BJ (cell line): ENCODE results near the gene SYT3. TPM values are rescaled to one million over a fixed set of nuclear protein-coding genes. Genes with fewer than 3 reads are reported as not detected.

Source experiments
- CTCF ChIA-PET: fragments of 350-600 bp; formaldehyde crosslinking; extraction: SDS; loops from one replicate; lab custom pipeline; 2021; ENCODE audit warnings: antibody characterized with exemption, inconsistent platforms; lab: Yijun Ruan, JAX
- POLR2A ChIA-PET: fragments of 300-600 bp; sonication (Branson Sonifier 250); formaldehyde crosslinking; extraction: SDS; loops from one replicate; lab custom pipeline; 2021; ENCODE audit warnings: antibody characterized with exemption; lab: Charles Lee
- DNase-seq: peaks from one replicate; pipeline ENCODE4 v3.0.0-alpha.2; 2011; ENCODE audit warnings: low read depth
- H3K27me3 ChIP-seq: 2 replicates; pipeline ENCODE4 v1.6.0; 2011; ENCODE audit warnings: low read length; ENCODE audit not compliant: control insufficient read depth, insufficient read depth
- H3K36me3 ChIP-seq: 2 replicates; pipeline ENCODE4 v1.5.1; 2011; ENCODE audit warnings: low read length; ENCODE audit not compliant: control insufficient read depth, insufficient read depth
- H3K4me3 ChIP-seq: 2 replicates; pipeline ENCODE4 v1.5.1; 2011; ENCODE audit warnings: low read depth, mild to moderate bottlenecking, control low read depth, low read length
- polyA minus RNA-seq: library from RNA; depleted of rRNA, polyadenylated mRNA; stranded (reverse); fragments of >200 nt; gene quantifications from 2 replicates; pipeline ENCODE4 v1.2.3, GENCODE V29; 2011; rRNA and poly(A)+ RNA removed
- polyA plus RNA-seq: library from polyadenylated mRNA; depleted of rRNA; stranded (reverse); fragments of >200 nt; gene quantifications from 2 replicates; pipeline ENCODE4 v1.2.3, GENCODE V29; 2011; rRNA removed
- TF ChIP-seq, protein P1 (sequence below): IDR thresholded peaks from 2 replicates; pipeline ENCODE4 v1.5.1; 2011; ENCODE audit warnings: low read depth, mild to moderate bottlenecking, control low read depth, inconsistent platforms, low read length, moderate library complexity; ENCODE audit not compliant: insufficient read depth

Gene SYT3, protein sequence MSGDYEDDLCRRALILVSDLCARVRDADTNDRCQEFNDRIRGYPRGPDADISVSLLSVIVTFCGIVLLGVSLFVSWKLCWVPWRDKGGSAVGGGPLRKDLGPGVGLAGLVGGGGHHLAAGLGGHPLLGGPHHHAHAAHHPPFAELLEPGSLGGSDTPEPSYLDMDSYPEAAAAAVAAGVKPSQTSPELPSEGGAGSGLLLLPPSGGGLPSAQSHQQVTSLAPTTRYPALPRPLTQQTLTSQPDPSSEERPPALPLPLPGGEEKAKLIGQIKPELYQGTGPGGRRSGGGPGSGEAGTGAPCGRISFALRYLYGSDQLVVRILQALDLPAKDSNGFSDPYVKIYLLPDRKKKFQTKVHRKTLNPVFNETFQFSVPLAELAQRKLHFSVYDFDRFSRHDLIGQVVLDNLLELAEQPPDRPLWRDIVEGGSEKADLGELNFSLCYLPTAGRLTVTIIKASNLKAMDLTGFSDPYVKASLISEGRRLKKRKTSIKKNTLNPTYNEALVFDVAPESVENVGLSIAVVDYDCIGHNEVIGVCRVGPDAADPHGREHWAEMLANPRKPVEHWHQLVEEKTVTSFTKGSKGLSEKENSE
- 0.11 TPM in 1 of 2 replicates, not detected in the other for polyA plus RNA-seq
- 0.10 TPM in 1 of 2 replicates, not detected in the other for polyA minus RNA-seq

DNA sequence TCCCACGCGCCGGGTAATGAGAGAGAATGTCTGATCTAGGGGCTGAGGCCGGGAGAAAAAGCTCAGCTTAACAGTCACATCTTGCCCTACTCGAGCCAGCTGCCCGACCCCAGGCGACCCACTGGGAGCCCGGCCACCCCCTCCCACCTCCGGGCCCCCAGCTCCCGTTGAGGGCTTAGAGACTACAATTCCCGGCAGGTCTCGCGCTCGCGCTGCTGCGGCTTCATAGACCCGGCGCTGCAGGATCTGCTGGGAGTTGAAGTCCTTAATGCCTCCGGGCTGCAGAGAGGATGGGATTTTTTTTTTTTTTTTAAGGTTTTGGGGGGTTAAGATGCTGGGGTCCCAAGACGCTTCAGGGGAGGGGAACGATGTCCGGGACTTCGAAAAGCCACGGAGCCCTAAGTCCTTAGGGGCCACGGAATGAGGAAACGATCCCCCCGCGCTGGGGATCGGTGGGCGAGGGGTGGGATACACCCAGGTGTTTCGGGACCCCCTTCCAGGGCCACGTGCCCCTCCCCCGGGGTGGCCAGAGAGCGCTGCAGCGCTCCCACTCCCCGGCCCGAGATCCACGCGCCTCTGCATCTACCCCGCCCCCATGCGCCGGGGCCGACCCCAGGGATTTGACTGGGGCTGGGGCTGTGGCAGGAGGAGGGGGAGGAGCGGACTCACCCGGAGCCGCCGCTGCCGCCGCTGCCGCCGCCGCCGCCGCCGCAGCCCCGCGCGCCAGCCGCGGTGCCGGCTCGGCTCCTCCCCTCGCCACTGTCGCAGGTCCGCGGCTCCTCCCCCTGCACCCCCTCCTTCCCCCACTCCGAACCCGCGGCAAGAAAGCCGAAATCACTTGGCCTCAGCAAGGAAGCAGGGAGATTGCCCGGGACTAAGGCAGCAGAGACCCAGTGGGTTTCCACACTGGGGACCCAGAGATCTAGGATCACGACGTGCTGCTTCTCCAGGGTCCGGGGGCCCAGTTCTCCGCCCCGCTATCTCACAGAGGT, at the start of gene SYT3:
Gene SYT3, minus strand, starts transcription at position 761 of the 992 bp plus-strand sequence. CDS start 2,470 bp downstream, outside the sequence.
- ChIA-PET CTCF (interaction anchor here (0.7 kb wide), 1 partner anchor 10 kb away, joined by 3 read pairs; the partner anchor contains the start of gene C19orf81), POLR2A (no interaction called here)
- peaks cover 13% of the 10 kb centered on the region for H3K27me3 ChIP-seq
- TF ChIP-seq, protein P1, sequence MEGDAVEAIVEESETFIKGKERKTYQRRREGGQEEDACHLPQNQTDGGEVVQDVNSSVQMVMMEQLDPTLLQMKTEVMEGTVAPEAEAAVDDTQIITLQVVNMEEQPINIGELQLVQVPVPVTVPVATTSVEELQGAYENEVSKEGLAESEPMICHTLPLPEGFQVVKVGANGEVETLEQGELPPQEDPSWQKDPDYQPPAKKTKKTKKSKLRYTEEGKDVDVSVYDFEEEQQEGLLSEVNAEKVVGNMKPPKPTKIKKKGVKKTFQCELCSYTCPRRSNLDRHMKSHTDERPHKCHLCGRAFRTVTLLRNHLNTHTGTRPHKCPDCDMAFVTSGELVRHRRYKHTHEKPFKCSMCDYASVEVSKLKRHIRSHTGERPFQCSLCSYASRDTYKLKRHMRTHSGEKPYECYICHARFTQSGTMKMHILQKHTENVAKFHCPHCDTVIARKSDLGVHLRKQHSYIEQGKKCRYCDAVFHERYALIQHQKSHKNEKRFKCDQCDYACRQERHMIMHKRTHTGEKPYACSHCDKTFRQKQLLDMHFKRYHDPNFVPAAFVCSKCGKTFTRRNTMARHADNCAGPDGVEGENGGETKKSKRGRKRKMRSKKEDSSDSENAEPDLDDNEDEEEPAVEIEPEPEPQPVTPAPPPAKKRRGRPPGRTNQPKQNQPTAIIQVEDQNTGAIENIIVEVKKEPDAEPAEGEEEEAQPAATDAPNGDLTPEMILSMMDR: no peak
- no peaks in the 10 kb centered on the region for H3K36me3 ChIP-seq
- no peak for DNase-seq
- peak within 1 kb of the TSS; percentile 51 for H3K4me3 ChIP-seq

DNA sequence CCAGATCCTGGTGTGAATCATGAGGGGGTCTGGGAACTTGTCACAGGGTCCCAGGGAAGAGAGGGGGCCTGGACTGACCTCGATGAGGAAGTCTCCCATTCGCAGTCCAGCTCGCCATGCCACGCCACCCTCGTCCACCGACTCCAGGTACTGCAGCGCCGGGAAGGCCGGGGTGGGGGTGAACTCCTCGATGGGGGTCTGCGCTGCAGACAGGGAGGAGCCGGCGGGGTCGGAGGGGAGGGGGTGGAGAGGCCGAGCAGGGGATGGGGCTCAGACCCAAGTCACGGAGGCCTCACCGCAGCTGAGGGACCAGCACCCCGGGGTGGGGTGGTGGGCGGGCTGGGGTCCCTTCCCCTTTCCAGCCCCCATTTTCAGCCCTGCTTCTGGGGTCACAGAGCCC, 49.1 kb upstream of the SYT3 start:
- ChIA-PET CTCF (interaction anchor here (0.7 kb wide), 1 partner anchor 14 kb away, joined by 3 read pairs; no protein-coding TSS in a partner anchor), POLR2A (no interaction called here)
- Histone ChIP-seq H3K27me3 (0 out of 2 replicates have a peak, but pooled peaks cover under 1% of the 10 kb centered on the region), H3K4me3 (no peak overlapping the region), H3K36me3 (no peaks in the 10 kb centered on the region)
- no peak for DNase-seq
- TF ChIP-seq, protein P1: no peak

DNA sequence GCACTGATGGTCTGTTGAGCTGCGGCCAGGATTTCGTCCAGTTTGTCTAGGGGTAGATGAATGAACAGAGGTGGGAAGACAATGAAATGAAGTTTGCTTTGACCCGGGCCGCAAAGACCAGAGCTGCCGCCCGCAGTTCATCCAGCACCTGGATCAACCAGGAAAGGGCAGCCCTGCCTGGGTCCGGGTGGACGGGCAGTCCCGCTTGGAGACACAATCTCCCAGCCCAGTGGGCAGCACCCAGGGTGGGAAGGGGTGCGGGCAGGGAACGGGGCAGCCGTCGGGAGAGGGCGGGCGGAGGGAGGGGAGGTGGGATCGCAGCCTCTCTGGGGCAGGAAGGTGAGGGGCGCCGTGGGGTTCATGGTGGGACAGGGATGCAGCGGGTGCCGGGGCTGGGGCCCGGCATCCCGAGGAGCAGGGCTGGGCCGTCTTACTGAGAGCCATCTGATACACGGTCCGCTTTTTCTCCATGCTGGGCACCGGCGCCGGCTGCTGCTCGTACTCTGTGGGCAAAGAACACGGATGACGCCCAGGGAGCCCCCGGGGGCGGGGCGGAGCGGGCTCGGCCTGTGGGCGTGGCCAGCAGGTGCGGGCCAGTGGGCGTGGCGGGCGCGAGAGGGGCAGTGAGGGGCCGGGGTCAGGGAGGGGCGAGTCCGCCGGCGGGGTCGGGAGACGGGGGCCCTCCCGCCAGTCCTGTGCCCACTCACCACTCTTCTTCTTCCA, 46.8 kb upstream of the SYT3 start:
- DNase-seq: no peak
- ChIA-PET POLR2A (no interaction called here), CTCF (no interaction called here)
- Histone ChIP-seq H3K27me3 (no peaks in the 10 kb centered on the region), H3K4me3 (no peak overlapping the region), H3K36me3 (no peaks in the 10 kb centered on the region)
- TF ChIP-seq, protein P1: no peak

DNA sequence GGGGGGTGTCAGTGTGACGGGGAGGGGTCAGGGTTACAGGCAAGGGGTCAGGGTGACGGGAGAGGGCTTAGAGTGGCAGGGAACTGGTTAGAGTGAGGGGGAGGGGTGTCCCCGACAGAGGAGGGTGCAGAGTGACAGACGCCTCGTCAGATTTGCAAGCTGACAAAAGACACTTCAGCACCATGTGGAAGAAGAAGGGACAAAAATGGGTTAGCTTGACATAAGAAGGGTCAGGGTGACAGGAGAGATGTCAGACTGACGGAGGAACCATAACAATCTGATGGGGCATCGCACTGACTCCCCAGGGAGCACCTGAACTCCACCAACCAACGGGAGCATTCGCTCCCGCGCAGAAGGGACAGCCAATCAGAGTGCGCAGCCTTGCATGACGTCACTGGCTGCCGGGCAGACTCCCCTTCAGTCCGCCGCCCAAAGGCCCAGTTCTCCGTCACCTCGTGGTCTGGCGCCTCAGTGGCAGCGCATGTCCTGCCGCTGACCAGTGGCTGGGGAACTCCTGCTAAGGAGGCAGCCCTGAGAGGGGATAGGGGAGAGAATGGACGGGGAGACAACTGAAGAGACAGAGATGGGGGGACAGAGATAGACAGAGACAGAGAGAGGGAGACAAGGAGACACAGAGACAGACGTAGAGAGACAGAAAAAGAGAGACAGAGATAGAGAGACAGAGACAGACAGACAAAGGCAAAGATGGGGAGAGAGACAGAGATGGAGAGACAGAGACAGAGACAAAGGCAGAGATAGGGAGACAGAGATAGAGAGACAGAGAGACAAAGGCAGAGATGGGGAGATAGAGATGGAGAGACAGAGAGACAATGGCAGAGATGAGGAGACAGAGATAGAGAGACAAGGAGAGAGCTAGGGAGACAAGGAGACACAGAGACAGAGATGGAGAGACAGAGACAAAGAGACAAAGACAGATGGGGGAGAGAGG, 39.8 kb upstream of the SYT3 start:
- H3K27me3 ChIP-seq: no peaks in the 10 kb centered on the region
- DNase-seq: peak; percentile 5
- no peak overlapping the region for H3K4me3 ChIP-seq
- no peaks in the 10 kb centered on the region for H3K36me3 ChIP-seq
- CTCF ChIA-PET: no interaction called here
- TF ChIP-seq, protein P1: no peak
- POLR2A ChIA-PET: no interaction called here
